OCI-LY7 (cell line): Measurements from ENCODE around the gene SGMS1.

Experiments
- CTCF ChIP-seq: fragments of 200-600 bp; sonication (generic); conservative IDR thresholded peaks from 2 replicates; pipeline ENCODE4 v1.5.1; 2014; ENCODE audit warnings: mild to moderate bottlenecking, antibody characterized with exemption, low read length, moderate library complexity, mixed read lengths
- EZH2phosphoT487 ChIP-seq: fragments of 200-600 bp; sonication (generic); IDR thresholded peaks from 2 replicates; pipeline ENCODE4 v1.6.1; 2018; ENCODE audit warnings: low read depth, borderline replicate concordance, mild to moderate bottlenecking, mixed run types, antibody characterized with exemption, low read length, moderate library complexity, mixed read lengths

GRCh38 chr10:50439806-50440205 is 183.9 kb downstream of the SGMS1 start:
- TF ChIP-seq CTCF (no peak), EZH2phosphoT487 (no peak)
